Measurements from ENCODE around the gene DOK3. TPM values are rescaled to one million over a fixed set of nuclear protein-coding genes. Genes with fewer than 3 reads are reported as not detected.

DOK3 gene
- total and polyA plus RNA-seq, 10 of the 15 experiments (the other 5 are each of a cell fraction or from before 2014, with no cell fraction given): 6.6 to 107 (median 52.1) TPM

GRCh38 chr5:177509381-177509951 is at the start of gene DOK3 (continued):
- TF ChIP-seq PAX5 (IDR thresholded peaks at IDR 0.05; ENCODE audit: borderline replicate concordance, low read depth, low read length) (peak; percentile 45; the same call in 1 of the 2 replicates), BACH1 (IDR thresholded peaks at IDR 0.05; ENCODE audit: borderline replicate concordance) (no peak), SMAD5 (IDR thresholded peaks at IDR 0.05; ENCODE audit: low read depth) (no peak), ZNF592 (IDR thresholded peaks at IDR 0.05) (0 out of 2 replicates have a peak, but pooled peaks have one; percentile 36), SMC3 (IDR thresholded peaks at IDR 0.05; ENCODE audit: borderline replicate concordance, low read length) (no peak), MLLT1 (IDR thresholded peaks at IDR 0.05) (no peak), WRNIP1 (IDR thresholded peaks at IDR 0.05; ENCODE audit: borderline replicate concordance, low read depth, low read length) (no peak), BCL11A (IDR thresholded peaks at IDR 0.05; ENCODE audit: low read depth, low read length) (no peak), E2F4 (IDR thresholded peaks at IDR 0.05; ENCODE audit: low read depth, low read length) (no peak), JUND (IDR thresholded peaks at IDR 0.05; ENCODE audit: low read depth, low read length) (no peak), ZSCAN29 (IDR thresholded peaks at IDR 0.05) (no peak), YBX1 (IDR thresholded peaks at IDR 0.05) (no peak), EED (IDR thresholded peaks at IDR 0.05; ENCODE audit: low read depth) (no peak; the same call in 1 of the 2 replicates), SKIL (IDR thresholded peaks at IDR 0.05; ENCODE audit: low read depth, poor library complexity, severe bottlenecking) (no peak), RFX5 (IDR thresholded peaks at IDR 0.05; ENCODE audit: low read depth, low read length) (no peak), SREBF2 (IDR thresholded peaks at IDR 0.05; ENCODE audit: low read length) (no peak), ATF7 (IDR thresholded peaks at IDR 0.05; ENCODE audit: low read depth) (no peak), GATAD2B (conservative IDR thresholded peaks at IDR 0.05; ENCODE audit: low read depth) (0 out of 2 replicates have a peak, but pooled peaks have one; percentile 3), POLR2A (IDR thresholded peaks at IDR 0.05; ENCODE audit: low read depth, low read length) (no peak), ZNF274 (IDR thresholded peaks at IDR 0.05; ENCODE audit: insufficient read depth, insufficient read length) (no peak), ZNF622 (IDR thresholded peaks at IDR 0.05) (no peak), RUNX3 (IDR thresholded peaks at IDR 0.05; ENCODE audit: low read length) (no peak), HSF1 (IDR thresholded peaks at IDR 0.05; ENCODE audit: low read depth, low read length) (no peak)

Measured in GM12878 (cell line).